ENCODE data around the gene INS. TPM values are rescaled to one million over a fixed set of nuclear protein-coding genes. Genes with fewer than 3 reads are reported as not detected.

INS gene
- total and polyA plus RNA-seq, 2 donors from 2014 or later = not detected

GRCh38 chr11:2189938-2190656 is 29.1 kb upstream of the INS start:
- peaks cover 0 to 5% (median 0%) of the 10 kb centered on the region in 3 donors for H3K36me3 ChIP-seq (ENCODE audit: control insufficient read depth in 2 of 3, insufficient read depth in 3 of 3, low read length in 3 of 3)
- peaks cover 0 to 2% (median 0%) of the 10 kb centered on the region in 3 donors for H3K4me1 ChIP-seq (ENCODE audit: control insufficient read depth in 2 of 3, insufficient read depth in 2 of 3, low read depth in 1 of 3, low read length in 3 of 3)
- no peak overlapping the region for H3K9ac ChIP-seq (ENCODE audit: low read length in 3 of 3)
- no peak for TF ChIP-seq CTCF (IDR thresholded peaks at IDR 0.05; ENCODE audit: borderline replicate concordance, extremely low read depth, insufficient read depth)
- no peaks in the 10 kb centered on the region for H3K9me3 ChIP-seq (ENCODE audit: control insufficient read depth in 2 of 3, insufficient read depth in 1 of 3, low read length in 3 of 3)
- FAIRE-seq = no peak
- intact Hi-C loops (cut with DNase I) = no loop called here
- no peak for DNase-seq
- no peak overlapping the region for H3K27ac ChIP-seq (ENCODE audit: low read depth in 2 of 2, low read length in 2 of 2)
- peaks cover 3% of the 10 kb centered on the region for H3K27me3 ChIP-seq (ENCODE audit: control insufficient read depth, insufficient read depth, low read length)
- H3K4me3 ChIP-seq (ENCODE audit: low read length in 3 of 3) = no peak overlapping the region

- H3K27ac ChIP-seq (ENCODE audit: low read depth in 2 of 2, low read length in 2 of 2) = no peak overlapping the region
Measured at GRCh38 chr11:2188745-2189144, 27.7 kb upstream of the INS start.

GRCh38 chr11:2187280-2187707 is 26.3 kb upstream of the INS start:
- TF ChIP-seq CTCF (IDR thresholded peaks at IDR 0.05; ENCODE audit: borderline replicate concordance, extremely low read depth, insufficient read depth) = no peak

More at GRCh38 chr11:2188745-2189144, 27.7 kb upstream of the INS start:
- no peaks in the 10 kb centered on the region for H3K9me3 ChIP-seq (ENCODE audit: control insufficient read depth in 2 of 3, insufficient read depth in 1 of 3, low read length in 3 of 3)
- TF ChIP-seq CTCF (IDR thresholded peaks at IDR 0.05; ENCODE audit: borderline replicate concordance, extremely low read depth, insufficient read depth) = no peak
- H3K27me3 ChIP-seq (ENCODE audit: control insufficient read depth, insufficient read depth, low read length) = peaks cover 3% of the 10 kb centered on the region
- H3K36me3 ChIP-seq (ENCODE audit: control insufficient read depth in 2 of 3, insufficient read depth in 3 of 3, low read length in 3 of 3) = peaks cover 0 to 5% (median 0%) of the 10 kb centered on the region in 3 donors
- intact Hi-C loops (cut with DNase I) = no loop called here
- peaks cover 0 to 2% (median 0%) of the 10 kb centered on the region in 3 donors for H3K4me1 ChIP-seq (ENCODE audit: control insufficient read depth in 2 of 3, insufficient read depth in 2 of 3, low read depth in 1 of 3, low read length in 3 of 3)
- no peak overlapping the region for H3K4me3 ChIP-seq (ENCODE audit: low read length in 3 of 3)
- H3K9ac ChIP-seq (ENCODE audit: low read length in 3 of 3) = no peak overlapping the region
- FAIRE-seq (no peak), DNase-seq (no peak)

More at GRCh38 chr11:2187280-2187707, 26.3 kb upstream of the INS start:
- H3K36me3 ChIP-seq (ENCODE audit: control insufficient read depth in 2 of 3, insufficient read depth in 3 of 3, low read length in 3 of 3) = peaks cover 0 to 5% (median 0%) of the 10 kb centered on the region in 3 donors
- H3K27ac ChIP-seq (ENCODE audit: low read depth in 2 of 2, low read length in 2 of 2) = no peak overlapping the region
- H3K9me3 ChIP-seq (ENCODE audit: control insufficient read depth in 2 of 3, insufficient read depth in 1 of 3, low read length in 3 of 3) = no peaks in the 10 kb centered on the region
- peak overlapping the region in 1 of 3 donors; percentile 12 for H3K4me3 ChIP-seq (ENCODE audit: low read length in 3 of 3)
- DNase-seq (no peak), FAIRE-seq (no peak)
- H3K4me1 ChIP-seq (ENCODE audit: control insufficient read depth in 2 of 3, insufficient read depth in 2 of 3, low read depth in 1 of 3, low read length in 3 of 3) = peaks cover 0 to 2% (median 0%) of the 10 kb centered on the region in 3 donors
- no peak overlapping the region for H3K9ac ChIP-seq (ENCODE audit: low read length in 3 of 3)
- intact Hi-C loops (cut with DNase I) = no loop called here
- peaks cover 3% of the 10 kb centered on the region for H3K27me3 ChIP-seq (ENCODE audit: control insufficient read depth, insufficient read depth, low read length)
